Activated B cell treated with CpG ODN at 0.5 μM for 24 hours (primary cell): ENCODE data around the gene OTP. TPM values are rescaled to one million over a fixed set of nuclear protein-coding genes. Genes with fewer than 3 reads are reported as not detected.
"Not testable (repeated sequence)": the region's sequence is repeated elsewhere in the genome, so short reads cannot be mapped to it uniquely, and the experiment has no call there.

Experiments
- ATAC-seq: fragments of 200-7000 bp; cut with Tn5 transposase; one replicate; pipeline ENCODE4 v1.10.0; 2021; ENCODE audit warnings: low read depth, mild to moderate bottlenecking, moderate library complexity
- CTCF ChIA-PET: fragments of 350-600 bp; sonication (Branson Sonifier 250); formaldehyde crosslinking; loops from one replicate; lab custom pipeline; 2021; ENCODE audit warnings: antibody characterized with exemption; lab: Charles Lee
- POLR2A ChIA-PET: fragments of 350-600 bp; sonication (Branson Sonifier 250); formaldehyde crosslinking; loops from one replicate; lab custom pipeline; 2021; ENCODE audit warnings: antibody characterized with exemption; lab: Charles Lee
- DNase-seq: peaks from one replicate; pipeline ENCODE4 v3.0.0; 2022
- H3K27ac Mint-ChIP-seq: one replicate; pipeline ENCODE4 v1.8.0; 2020; ENCODE audit warnings: mixed read lengths
- H3K27me3 Mint-ChIP-seq: one replicate; pipeline ENCODE4 v1.8.0; 2021; ENCODE audit warnings: mixed read lengths
- H3K36me3 Mint-ChIP-seq: one replicate; pipeline ENCODE4 v1.8.0; 2021; ENCODE audit warnings: low read depth, mixed read lengths
- H3K4me1 Mint-ChIP-seq: one replicate; pipeline ENCODE4 v1.8.0; 2021; ENCODE audit warnings: mixed read lengths
- H3K4me3 Mint-ChIP-seq: one replicate; pipeline ENCODE4 v1.8.0; 2020; ENCODE audit warnings: mild to moderate bottlenecking, mixed read lengths
- H3K9me3 Mint-ChIP-seq: one replicate; pipeline ENCODE4 v1.8.0; 2020; ENCODE audit warnings: mixed read lengths
- intact Hi-C: fragments of 100-400 bp; cut with micrococcal nuclease; formaldehyde crosslinking; loops from one replicate; pipeline ENCODE4 v1.15.1; 2024
- total RNA-seq: library from RNA; stranded (reverse); gene quantifications from 2 replicates; pipeline ENCODE4 v1.2.3, GENCODE V29; 2022
- TF ChIP-seq, protein P1 (sequence below): fragments of 200-600 bp; IDR thresholded peaks from one replicate; pipeline ENCODE4 v1.8.0; 2022; ENCODE audit warnings: antibody characterized with exemption, mild to moderate bottlenecking

OTP gene
- total RNA-seq, 1 donor from 2014 or later: not detected

DNA sequence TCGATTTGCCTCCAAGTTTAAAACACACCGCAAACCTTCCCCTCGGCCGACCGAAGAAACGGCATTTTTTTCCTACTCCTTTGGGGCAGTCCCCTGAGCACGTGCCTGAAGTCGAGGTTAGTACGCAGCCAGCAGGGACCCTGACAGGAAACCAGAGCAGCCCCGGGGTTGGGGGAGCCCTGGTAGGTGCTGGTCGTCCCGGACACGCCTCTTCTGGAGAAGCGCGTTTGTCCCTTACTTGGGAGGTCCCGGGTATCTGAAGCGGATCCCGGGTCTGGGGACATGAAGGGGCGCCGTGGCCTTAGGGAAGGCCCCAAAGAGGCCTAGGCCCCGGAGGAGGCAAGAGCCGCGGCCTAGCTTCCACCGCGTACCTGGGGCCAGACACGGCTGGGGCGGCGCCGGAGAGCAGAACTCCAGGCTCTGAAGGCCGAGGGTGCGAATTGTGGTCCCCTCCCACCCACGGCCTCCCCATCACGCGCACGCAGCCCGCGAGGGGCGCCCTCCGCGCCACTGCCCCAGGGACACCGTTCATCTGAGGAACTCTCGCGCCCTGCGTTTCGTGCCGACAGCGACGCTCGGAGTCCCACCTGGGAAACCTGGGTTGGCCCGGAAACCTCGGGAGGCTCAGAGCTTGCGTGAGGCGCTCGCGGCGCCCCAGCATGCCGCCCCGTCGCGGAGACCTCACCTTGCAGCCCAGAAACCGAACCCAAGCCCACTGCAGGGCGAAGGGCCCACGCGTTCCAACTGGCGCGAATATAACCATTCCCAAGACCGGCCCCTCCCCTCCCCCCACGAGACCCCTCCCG lies 10.4 kb downstream of the OTP start:
- ATAC-seq (no peak), DNase-seq (no peak)
- intact Hi-C loops: loop anchor here (2.0 kb wide), 1 partner anchor 759 kb away; no protein-coding TSS in a partner anchor
- POLR2A ChIA-PET: no interaction called here
- TF ChIP-seq, protein P1, sequence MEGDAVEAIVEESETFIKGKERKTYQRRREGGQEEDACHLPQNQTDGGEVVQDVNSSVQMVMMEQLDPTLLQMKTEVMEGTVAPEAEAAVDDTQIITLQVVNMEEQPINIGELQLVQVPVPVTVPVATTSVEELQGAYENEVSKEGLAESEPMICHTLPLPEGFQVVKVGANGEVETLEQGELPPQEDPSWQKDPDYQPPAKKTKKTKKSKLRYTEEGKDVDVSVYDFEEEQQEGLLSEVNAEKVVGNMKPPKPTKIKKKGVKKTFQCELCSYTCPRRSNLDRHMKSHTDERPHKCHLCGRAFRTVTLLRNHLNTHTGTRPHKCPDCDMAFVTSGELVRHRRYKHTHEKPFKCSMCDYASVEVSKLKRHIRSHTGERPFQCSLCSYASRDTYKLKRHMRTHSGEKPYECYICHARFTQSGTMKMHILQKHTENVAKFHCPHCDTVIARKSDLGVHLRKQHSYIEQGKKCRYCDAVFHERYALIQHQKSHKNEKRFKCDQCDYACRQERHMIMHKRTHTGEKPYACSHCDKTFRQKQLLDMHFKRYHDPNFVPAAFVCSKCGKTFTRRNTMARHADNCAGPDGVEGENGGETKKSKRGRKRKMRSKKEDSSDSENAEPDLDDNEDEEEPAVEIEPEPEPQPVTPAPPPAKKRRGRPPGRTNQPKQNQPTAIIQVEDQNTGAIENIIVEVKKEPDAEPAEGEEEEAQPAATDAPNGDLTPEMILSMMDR: no peak
- no peak overlapping the region for H3K4me3 Mint-ChIP-seq
- H3K27me3 Mint-ChIP-seq: peaks cover 45% of the 10 kb centered on the region
- peaks cover 2% of the 10 kb centered on the region for H3K36me3 Mint-ChIP-seq
- CTCF ChIA-PET: no interaction called here
- H3K4me1 Mint-ChIP-seq: peaks cover 28% of the 10 kb centered on the region
- H3K27ac Mint-ChIP-seq: no peak overlapping the region
- peaks cover 9% of the 10 kb centered on the region for H3K9me3 Mint-ChIP-seq

DNA sequence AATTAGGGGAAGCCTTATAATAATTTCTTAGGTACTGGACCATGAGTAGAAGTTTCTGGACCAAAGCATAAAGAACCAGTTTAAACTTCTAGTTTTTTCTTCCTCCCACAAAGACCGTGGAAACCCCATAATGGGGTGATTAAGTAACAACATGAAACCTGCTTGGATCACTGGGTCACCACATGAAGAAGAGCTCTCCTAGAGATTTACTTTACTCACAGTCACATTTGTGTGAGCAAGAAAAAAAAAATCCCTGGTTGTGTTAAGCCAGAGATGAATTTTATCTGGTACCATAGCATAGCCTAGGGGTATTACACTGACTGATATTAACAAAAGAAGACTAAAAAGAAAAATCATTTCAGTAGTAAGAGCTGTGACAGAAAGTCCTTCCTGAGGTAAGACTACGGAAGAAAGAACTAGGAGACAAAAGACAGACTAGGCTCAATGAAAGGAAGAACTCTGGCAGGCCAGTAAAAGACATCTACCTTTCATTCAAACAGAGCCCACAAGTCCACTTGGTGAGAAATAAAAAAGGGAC lies 15.2 kb downstream of the OTP start:
- DNase-seq: no peak
- H3K4me3 Mint-ChIP-seq: no peak overlapping the region
- POLR2A ChIA-PET: no interaction called here
- CTCF ChIA-PET: no interaction called here
- no peak for ATAC-seq
- peaks cover 2% of the 10 kb centered on the region for H3K9me3 Mint-ChIP-seq
- H3K27me3 Mint-ChIP-seq: peaks cover 55% of the 10 kb centered on the region
- TF ChIP-seq, protein P1: no peak
- no peak overlapping the region for H3K27ac Mint-ChIP-seq
- H3K36me3 Mint-ChIP-seq: no peaks in the 10 kb centered on the region
- no peaks in the 10 kb centered on the region for H3K4me1 Mint-ChIP-seq
- intact Hi-C loops: no loop called here

DNA sequence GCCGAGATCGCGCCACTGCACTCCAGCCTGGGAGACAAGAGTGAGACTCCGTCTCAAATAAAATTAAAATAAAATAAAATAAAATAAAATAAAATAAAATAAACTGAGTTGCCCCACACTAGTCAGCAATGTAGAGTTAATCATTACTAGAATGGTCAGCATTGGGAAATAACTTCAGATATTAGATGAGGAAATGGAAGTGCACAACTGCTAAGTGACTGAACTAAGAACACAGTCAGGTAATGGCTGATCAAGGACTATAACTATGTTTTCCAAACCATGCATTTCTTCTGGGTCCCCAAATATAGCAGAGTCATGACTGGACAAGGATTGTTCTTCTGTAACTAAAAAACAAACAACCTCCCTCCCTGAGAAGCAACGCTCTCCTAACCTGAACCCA lies 17.1 kb downstream of the OTP start:
- TF ChIP-seq, protein P1: no peak
- DNase-seq: no peak
- ChIA-PET POLR2A (no interaction called here), CTCF (no interaction called here)
- Mint-ChIP-seq H3K27me3 (peaks cover 62% of the 10 kb centered on the region), H3K4me3 (no peak overlapping the region), H3K36me3 (no peaks in the 10 kb centered on the region), H3K9me3 (no peaks in the 10 kb centered on the region), H3K4me1 (no peaks in the 10 kb centered on the region), H3K27ac (no peak overlapping the region)
- intact Hi-C loops: no loop called here
- ATAC-seq: no peak

DNA sequence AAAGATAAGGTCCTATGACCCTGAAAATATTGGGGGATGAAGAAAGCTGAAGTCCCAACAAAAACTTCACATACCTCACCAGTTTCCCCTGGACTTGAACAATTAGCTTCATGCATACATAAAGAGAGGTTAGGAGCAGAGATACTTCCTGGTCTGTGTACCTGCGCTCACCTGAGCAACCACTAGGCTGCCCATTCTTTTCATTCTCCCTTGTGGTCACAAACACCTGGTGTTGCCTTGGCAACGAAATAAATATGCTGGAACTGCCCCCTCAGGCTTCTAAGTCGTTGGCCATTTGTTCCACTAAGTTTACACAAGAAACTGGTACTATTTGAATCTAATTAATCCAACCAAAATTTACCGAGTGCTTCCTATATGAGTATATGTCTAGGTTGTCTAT lies 18.1 kb downstream of the OTP start:
- no peaks in the 10 kb centered on the region for H3K4me1 Mint-ChIP-seq
- peaks cover 64% of the 10 kb centered on the region for H3K27me3 Mint-ChIP-seq
- ChIA-PET CTCF (no interaction called here), POLR2A (no interaction called here)
- no peak for DNase-seq
- intact Hi-C loops: no loop called here
- TF ChIP-seq, protein P1: no peak
- no peaks in the 10 kb centered on the region for H3K9me3 Mint-ChIP-seq
- H3K27ac Mint-ChIP-seq: no peak overlapping the region
- ATAC-seq: no peak
- H3K4me3 Mint-ChIP-seq: no peak overlapping the region
- no peaks in the 10 kb centered on the region for H3K36me3 Mint-ChIP-seq

DNA sequence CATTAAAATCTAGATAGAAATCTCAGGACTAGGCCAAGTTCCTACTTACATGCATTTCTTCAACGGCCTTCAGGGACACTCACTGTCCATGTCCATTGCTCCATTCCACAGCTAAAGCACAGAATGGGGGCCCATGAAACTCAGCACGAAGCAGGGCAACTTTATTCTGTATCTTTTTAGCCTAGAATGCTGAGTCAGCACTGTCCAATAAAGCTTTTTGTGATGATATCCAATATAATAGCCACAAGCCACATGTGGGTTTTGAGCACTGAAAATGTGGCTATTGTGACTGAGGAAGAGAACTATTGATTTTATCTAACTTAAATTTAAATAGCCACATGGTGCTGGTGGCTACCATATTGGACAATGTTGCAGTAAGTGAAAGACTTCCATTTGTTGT lies 21.6 kb downstream of the OTP start:
- DNase-seq (no peak), ATAC-seq (no peak)
- H3K9me3 Mint-ChIP-seq: peaks cover 4% of the 10 kb centered on the region
- intact Hi-C loops: no loop called here
- H3K27me3 Mint-ChIP-seq: peaks cover 44% of the 10 kb centered on the region
- H3K4me1 Mint-ChIP-seq: no peaks in the 10 kb centered on the region
- H3K4me3 Mint-ChIP-seq: no peak overlapping the region
- H3K36me3 Mint-ChIP-seq: no peaks in the 10 kb centered on the region
- ChIA-PET POLR2A (no interaction called here), CTCF (no interaction called here)
- TF ChIP-seq, protein P1: no peak
- no peak overlapping the region for H3K27ac Mint-ChIP-seq

DNA sequence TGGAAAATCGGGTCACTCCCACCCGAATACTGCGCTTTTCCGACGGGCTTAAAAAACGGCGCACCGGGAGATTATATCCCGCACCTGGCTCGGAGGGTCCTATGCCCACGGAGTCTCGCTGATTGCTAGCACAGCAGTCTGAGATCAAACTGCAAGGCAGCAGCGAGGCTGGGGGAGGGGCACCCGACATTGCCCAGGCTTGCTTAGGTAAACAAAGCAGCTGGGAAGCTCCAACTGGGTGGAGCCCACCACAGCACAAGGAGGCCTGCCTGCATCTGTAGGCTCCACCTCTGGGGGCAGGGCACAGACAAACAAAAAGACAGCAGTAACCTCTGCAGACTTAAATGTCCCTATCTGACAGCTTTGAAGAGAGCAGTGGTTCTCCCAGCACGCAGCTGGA lies 29.6 kb downstream of the OTP start:
- H3K36me3 Mint-ChIP-seq, POLR2A ChIA-PET, H3K4me1 Mint-ChIP-seq, ATAC-seq, H3K27ac Mint-ChIP-seq, CTCF ChIA-PET, DNase-seq, H3K4me3 Mint-ChIP-seq, intact Hi-C loops, H3K9me3 Mint-ChIP-seq: not testable (repeated sequence)
- peaks cover 27% of the 10 kb centered on the region for H3K27me3 Mint-ChIP-seq
